Raji (cell line): Measurements from ENCODE around the gene IFRD1.

Experiments
- POLR2A ChIP-seq: IDR thresholded peaks from 2 replicates; pipeline ENCODE4 v1.6.1; 2011; ENCODE audit warnings: low read depth, low read length, control low read depth; ENCODE audit not compliant: insufficient read depth

IFRD1 gene

GRCh38 chr7:112467867-112468266 lies 17.6 kb downstream of the IFRD1 start:
- no peak for TF ChIP-seq POLR2A

- TF ChIP-seq POLR2A: no peak
Observed at GRCh38 chr7:112470194-112470593, 19.9 kb downstream of the IFRD1 start.

GRCh38 chr7:112476390-112477052 lies 26.3 kb downstream of the IFRD1 start:
- TF ChIP-seq POLR2A: no peak

- TF ChIP-seq POLR2A: no peak
Observed at GRCh38 chr7:112481121-112481736, 31.0 kb downstream of the IFRD1 start.

GRCh38 chr7:112481833-112482670 lies 31.8 kb downstream of the IFRD1 start:
- TF ChIP-seq POLR2A: no peak

GRCh38 chr7:112484671-112485167 lies 34.5 kb downstream of the IFRD1 start:
- TF ChIP-seq POLR2A: no peak

- TF ChIP-seq POLR2A: no peak
Observed at GRCh38 chr7:112485766-112486165, 35.5 kb downstream of the IFRD1 start.

- TF ChIP-seq POLR2A: no peak
Observed at GRCh38 chr7:112487457-112488263, 37.4 kb downstream of the IFRD1 start.

- no peak for TF ChIP-seq POLR2A
Observed at GRCh38 chr7:112488264-112488552, 37.9 kb downstream of the IFRD1 start.

- no peak for TF ChIP-seq POLR2A
Observed at GRCh38 chr7:112492186-112492585, 41.9 kb downstream of the IFRD1 start.

GRCh38 chr7:112494656-112495055 lies 44.4 kb downstream of the IFRD1 start:
- TF ChIP-seq POLR2A: no peak

- no peak for TF ChIP-seq POLR2A
Observed at GRCh38 chr7:112495156-112495788, 45.0 kb downstream of the IFRD1 start.

GRCh38 chr7:112495810-112496462 lies 45.7 kb downstream of the IFRD1 start:
- TF ChIP-seq POLR2A: no peak

- TF ChIP-seq POLR2A: no peak
Observed at GRCh38 chr7:112497481-112497880, 47.2 kb downstream of the IFRD1 start.
